Small intestine (tissue), 7 donors: ENCODE measurements around the gene LRRC49. TPM values are rescaled to one million over a fixed set of nuclear protein-coding genes. Genes with fewer than 3 reads are reported as not detected.
"Not testable (repeated sequence)": the region's sequence is repeated elsewhere in the genome, so short reads cannot be mapped to it uniquely, and the experiment has no call there.

Source experiments
- DNase-seq, 2 donors: peaks; one replicate each; pipeline versions ENCODE4 v3.0.0 to v3.0.0-alpha.2; 2013
- FAIRE-seq: peaks from 2 replicates; lab custom pipeline; 2012; peaks lifted over from hg19 to GRCh38; lab: Jason Lieb, UNC
- H3K27ac ChIP-seq, 3 donors: one replicate each; pipeline ENCODE4 v1.5.1; 2013; ENCODE audit warnings: low read length in 2 of 3, mild to moderate bottlenecking in 2 of 3, control low read depth in 1 of 3, inconsistent platforms in 1 of 3, low read depth in 1 of 3, moderate library complexity in 1 of 3
- H3K27me3 ChIP-seq, 3 donors: one replicate each; pipeline ENCODE4 v1.6.1; 2013; ENCODE audit warnings: low read length in 3 of 3, inconsistent platforms in 1 of 3; ENCODE audit not compliant: control insufficient read depth in 3 of 3, insufficient read depth in 3 of 3
- H3K36me3 ChIP-seq, 3 donors: one replicate each; pipeline ENCODE4 v1.6.1; 2013; ENCODE audit warnings: low read length in 3 of 3, inconsistent platforms in 1 of 3, low read depth in 1 of 3, mild to moderate bottlenecking in 1 of 3, moderate library complexity in 1 of 3; ENCODE audit not compliant: control insufficient read depth in 3 of 3, insufficient read depth in 2 of 3
- H3K4me1 ChIP-seq, 3 donors: one replicate each; pipeline ENCODE4 v1.6.1; 2013; ENCODE audit warnings: low read length in 2 of 3, inconsistent platforms in 1 of 3, low read depth in 1 of 3, mild to moderate bottlenecking in 1 of 3, moderate library complexity in 1 of 3; ENCODE audit not compliant: control insufficient read depth in 3 of 3, insufficient read depth in 2 of 3
- H3K4me3 ChIP-seq, 3 donors: one replicate each; pipeline ENCODE4 v1.5.1; 2013; ENCODE audit warnings: low read length in 3 of 3, control low read depth in 1 of 3, inconsistent platforms in 1 of 3, low read depth in 1 of 3, mild to moderate bottlenecking in 1 of 3, moderate library complexity in 1 of 3
- H3K9me3 ChIP-seq, 2 donors: one replicate each; pipeline ENCODE4 v1.6.1; 2013; ENCODE audit warnings: low read depth in 1 of 2, low read length in 1 of 2; ENCODE audit not compliant: control insufficient read depth in 2 of 2, insufficient read depth in 1 of 2
- WGBS, 3 donors: extraction: QIAGEN DNeasy Blood & Tissue Kit; methylation state at CpG; one replicate each; pipeline ENCODE4 v1.1.7; 2013; 5-methylcytosine and 5-hydroxymethylcytosine counted together
- polyA plus RNA-seq, 4 donors: library from polyadenylated mRNA; stranded (reverse) in 3 of 4; unstranded in 1 of 4; fragments of 200-250 nt in 3 of 4; fragments of 120-200 nt in 1 of 4; gene quantifications; one replicate each; pipeline versions ENCODE4 v1.2.1 to v1.2.3, GENCODE V29; 2013
- donor health status: healthy with polysubstance abuse.
- donor health status: control.
- donor health status: control.
- donor health status: Bipolar disorder and iron deficiency.
- donor health status: healthy.

Gene LRRC49
- polyA plus RNA-seq, 4 donors: 0.81 to 3.2 (median 1.4) TPM

DNA sequence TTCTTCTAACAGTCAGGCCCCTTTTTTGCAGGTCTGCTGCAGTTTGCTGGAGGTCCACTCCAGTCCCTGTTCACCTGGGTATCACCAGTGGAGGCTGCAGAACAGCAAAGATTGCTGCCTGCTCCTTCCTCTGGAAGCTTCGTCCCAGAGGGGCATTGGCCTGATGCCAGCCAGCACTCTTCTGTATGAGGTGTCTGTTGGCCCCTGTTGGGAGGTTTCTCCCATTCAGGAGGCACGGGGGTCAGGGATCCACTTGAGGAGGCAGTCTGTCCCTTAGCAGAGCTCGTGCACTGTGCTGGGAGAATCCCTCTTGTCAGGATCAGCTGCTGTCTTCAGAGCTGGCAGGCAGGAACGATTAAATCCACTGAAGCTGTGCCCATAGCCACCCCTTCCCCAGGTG is 138.6 kb downstream of the LRRC49 start:
- WGBS, 3 donors: 74 to 78% (median 77%) methylated on average over 4 of the region's 4 CpGs
- not testable (repeated sequence) for DNase-seq, H3K4me3 ChIP-seq, H3K4me1 ChIP-seq, H3K9me3 ChIP-seq, H3K27ac ChIP-seq, H3K27me3 ChIP-seq, H3K36me3 ChIP-seq, FAIRE-seq

DNA sequence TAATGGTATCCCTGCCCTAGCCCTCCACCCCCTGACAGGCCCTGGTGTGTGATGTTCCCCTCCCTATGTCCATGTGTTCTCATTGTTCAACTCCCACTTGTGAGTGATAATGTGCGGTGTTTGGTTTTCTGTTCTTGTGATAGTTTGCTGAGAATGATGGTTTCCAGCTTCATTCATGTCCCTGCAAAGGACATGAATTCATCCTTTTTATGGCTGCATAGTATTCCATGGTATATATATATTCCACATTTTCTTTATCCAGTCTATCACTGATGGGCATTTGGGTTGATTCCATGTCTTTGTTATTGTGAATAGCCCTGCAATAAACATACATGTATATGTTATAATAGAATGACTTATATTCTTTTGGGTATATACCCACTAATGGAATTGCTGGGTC is 142.9 kb downstream of the LRRC49 start:
- 94 to 100% (median 100%) methylated on average over 1 of the region's 1 CpG for WGBS, 3 donors
- DNase-seq, FAIRE-seq, H3K4me3 ChIP-seq, H3K4me1 ChIP-seq, H3K27me3 ChIP-seq, H3K36me3 ChIP-seq, H3K27ac ChIP-seq, H3K9me3 ChIP-seq: not testable (repeated sequence)

DNA sequence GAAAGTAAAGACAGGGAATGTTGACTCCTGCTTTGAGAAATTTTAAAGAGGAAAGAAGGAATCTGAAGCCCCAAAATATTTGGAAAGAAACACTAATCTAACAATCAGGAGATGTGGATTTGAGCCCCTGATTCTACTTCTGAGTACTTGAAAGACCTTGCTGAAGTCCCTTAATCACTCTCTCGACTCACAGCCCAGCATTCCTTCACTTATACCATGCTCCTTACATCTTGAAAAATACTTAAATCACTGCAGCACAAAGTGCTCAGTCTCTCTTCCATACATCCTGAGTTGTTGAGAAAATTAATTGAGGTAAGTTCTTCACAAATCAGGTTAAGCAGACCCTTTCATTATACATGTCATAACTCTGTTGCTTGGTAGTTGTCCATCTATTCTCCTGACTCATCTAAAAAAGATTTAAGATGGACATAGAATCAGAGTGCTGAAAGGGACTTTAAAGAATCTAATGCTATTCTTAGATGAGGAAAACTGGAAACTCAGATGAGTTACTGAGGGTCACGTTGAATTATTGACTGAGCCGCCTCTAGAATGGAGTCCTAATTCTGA is 149.8 kb downstream of the LRRC49 start:
- FAIRE-seq (no peak), DNase-seq (no peak)
- H3K36me3 ChIP-seq: no peaks in the 10 kb centered on the region
- H3K27ac ChIP-seq: no peak overlapping the region
- no peaks in the 10 kb centered on the region for H3K4me1 ChIP-seq
- no peak overlapping the region for H3K4me3 ChIP-seq
- H3K27me3 ChIP-seq: no peaks in the 10 kb centered on the region
- WGBS, 3 donors: 79 to 88% (median 85%) methylated on average over 3 of the region's 3 CpGs
- H3K9me3 ChIP-seq: no peaks in the 10 kb centered on the region

GRCh38 chr15:71043373-71043772 is 150.7 kb downstream of the LRRC49 start:
- no peaks in the 10 kb centered on the region for H3K36me3 ChIP-seq
- H3K27ac ChIP-seq: no peak overlapping the region
- DNase-seq (no peak), FAIRE-seq (no peak)
- H3K9me3 ChIP-seq: no peaks in the 10 kb centered on the region
- no peaks in the 10 kb centered on the region for H3K27me3 ChIP-seq
- H3K4me3 ChIP-seq: no peak overlapping the region
- no peaks in the 10 kb centered on the region for H3K4me1 ChIP-seq
- 39 to 54% (median 46%) methylated on average over 1 of the region's 1 CpG for WGBS, 3 donors

DNA sequence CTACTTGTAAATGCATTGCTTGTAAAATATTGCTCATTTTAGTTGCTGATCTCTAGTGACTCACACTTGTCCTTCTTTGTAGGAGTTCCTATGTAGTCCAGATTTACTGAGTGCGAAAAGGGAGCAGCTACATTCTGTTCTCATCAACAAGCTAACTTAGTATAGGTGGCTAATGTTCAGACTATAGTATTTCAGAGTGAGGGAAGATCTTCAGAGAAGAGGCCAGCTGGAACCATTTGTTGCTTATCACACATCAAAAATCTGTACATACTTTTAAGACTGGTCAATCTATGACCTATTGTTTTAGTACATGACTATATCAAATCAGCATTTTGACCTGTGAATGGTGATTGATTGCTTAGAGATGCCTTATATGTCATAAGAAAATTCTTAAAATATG is 151.4 kb downstream of the LRRC49 start:
- WGBS, 3 donors: 87 to 98% (median 95%) methylated on average over 1 of the region's 1 CpG
- H3K36me3 ChIP-seq: no peaks in the 10 kb centered on the region
- H3K4me3 ChIP-seq: no peak overlapping the region
- DNase-seq (no peak), FAIRE-seq (no peak)
- H3K27me3 ChIP-seq: no peaks in the 10 kb centered on the region
- no peaks in the 10 kb centered on the region for H3K4me1 ChIP-seq
- H3K27ac ChIP-seq: no peak overlapping the region
- H3K9me3 ChIP-seq: no peaks in the 10 kb centered on the region

- H3K9me3 ChIP-seq, FAIRE-seq, DNase-seq, H3K4me1 ChIP-seq, H3K27ac ChIP-seq, H3K36me3 ChIP-seq, H3K4me3 ChIP-seq, H3K27me3 ChIP-seq: not testable (repeated sequence)
- WGBS, 3 donors: 71 to 89% (median 83%) methylated on average over 2 of the region's 2 CpGs
These were observed 153.5 kb downstream of the LRRC49 start for GRCh38 chr15:71046146-71046545.

GRCh38 chr15:71048913-71049675 is 156.5 kb downstream of the LRRC49 start:
- no peak for FAIRE-seq
- no peaks in the 10 kb centered on the region for H3K4me1 ChIP-seq
- no peak overlapping the region for H3K27ac ChIP-seq
- 84 to 98% (median 94%) methylated on average over 2 of the region's 2 CpGs for WGBS, 3 donors
- no peak for DNase-seq
- H3K4me3 ChIP-seq: no peak overlapping the region
- no peaks in the 10 kb centered on the region for H3K9me3 ChIP-seq
- H3K36me3 ChIP-seq: no peaks in the 10 kb centered on the region
- H3K27me3 ChIP-seq: no peaks in the 10 kb centered on the region

- H3K9me3 ChIP-seq: no peaks in the 10 kb centered on the region
- FAIRE-seq (no peak), DNase-seq (no peak)
- no peaks in the 10 kb centered on the region for H3K36me3 ChIP-seq
- H3K4me3 ChIP-seq: no peak overlapping the region
- 88 to 92% (median 92%) methylated on average over 3 of the region's 3 CpGs for WGBS, 3 donors
- H3K27ac ChIP-seq: no peak overlapping the region
- no peaks in the 10 kb centered on the region for H3K27me3 ChIP-seq
- no peaks in the 10 kb centered on the region for H3K4me1 ChIP-seq
These were observed 157.2 kb downstream of the LRRC49 start for GRCh38 chr15:71049706-71050422.
